GM19193 (cell line): Measurements from ENCODE around the gene POU1F1.

Experiments
- POLR2A ChIP-seq: IDR thresholded peaks from 4 replicates; pipeline ENCODE4 v1.6.1; 2011; ENCODE audit not compliant: insufficient read depth, insufficient read length; ENCODE audit errors: extremely low read depth

Gene POU1F1

GRCh38 chr3:87276484-87276883, at the start of gene POU1F1:
Gene POU1F1 (minus strand): TSS chr3:87276584. CDS start chr3:87276462, 122 bp downstream.
- TF ChIP-seq POLR2A, result no peak

GRCh38 chr3:87324609-87325008, 48.2 kb upstream of the POU1F1 start:
- TF ChIP-seq POLR2A, result no peak

GRCh38 chr3:87320756-87321626, 44.6 kb upstream of the POU1F1 start:
- no peak for TF ChIP-seq POLR2A

- no peak for TF ChIP-seq POLR2A
Measured at GRCh38 chr3:87318617-87319021, 42.2 kb upstream of the POU1F1 start.

- no peak for TF ChIP-seq POLR2A
Measured at GRCh38 chr3:87317779-87318178, 41.4 kb upstream of the POU1F1 start.

GRCh38 chr3:87313641-87314040, 37.3 kb upstream of the POU1F1 start:
- no peak for TF ChIP-seq POLR2A

- TF ChIP-seq POLR2A, result no peak
Measured at GRCh38 chr3:87311309-87311708, 34.9 kb upstream of the POU1F1 start.

GRCh38 chr3:87309601-87310000, 33.2 kb upstream of the POU1F1 start:
- TF ChIP-seq POLR2A, result no peak

- TF ChIP-seq POLR2A, result no peak
Measured at GRCh38 chr3:87307805-87308204, 31.4 kb upstream of the POU1F1 start.

- no peak for TF ChIP-seq POLR2A
Measured at GRCh38 chr3:87305517-87305916, 29.1 kb upstream of the POU1F1 start.

GRCh38 chr3:87298111-87298718, 21.8 kb upstream of the POU1F1 start:
- no peak for TF ChIP-seq POLR2A

GRCh38 chr3:87288446-87288845, 12.1 kb upstream of the POU1F1 start:
- no peak for TF ChIP-seq POLR2A

GRCh38 chr3:87287011-87287410, 10.6 kb upstream of the POU1F1 start:
- no peak for TF ChIP-seq POLR2A

- TF ChIP-seq POLR2A, result no peak
Measured at GRCh38 chr3:87272718-87273341, 3.6 kb downstream of the POU1F1 start.

- no peak for TF ChIP-seq POLR2A
Measured at GRCh38 chr3:87270908-87271700, 5.3 kb downstream of the POU1F1 start.
